GM18868 (cell line): ENCODE data around the gene GPR141.

ENCODE experiments used
- ATAC-seq: cut with Tn5 transposase; IDR thresholded peaks from one replicate; pipeline ENCODE4 v1.9.1; 2021; ENCODE audit warnings: mild to moderate bottlenecking, moderate library complexity; ENCODE audit not compliant: unreplicated experiment

Gene GPR141

DNA sequence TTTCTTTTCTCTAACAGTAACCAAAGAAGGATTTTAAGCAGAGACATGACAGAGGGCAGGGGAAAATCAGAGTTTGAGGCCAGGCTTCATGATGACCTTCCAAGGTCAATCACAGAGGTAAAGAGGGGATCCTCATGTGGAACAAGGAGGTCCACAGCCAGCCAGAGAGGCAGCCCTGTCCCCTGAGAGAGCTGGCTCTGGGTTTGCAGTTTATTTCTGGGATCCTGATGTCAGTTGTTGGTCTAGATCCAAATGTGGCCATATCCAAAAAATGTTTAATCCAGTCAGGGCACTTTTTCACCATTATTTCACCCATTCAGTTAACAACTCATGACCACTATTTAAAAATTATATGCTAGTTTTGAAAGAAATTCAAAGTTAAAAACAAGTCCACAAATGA lies 45.6 kb downstream of the GPR141 start:
- no peak for ATAC-seq

DNA sequence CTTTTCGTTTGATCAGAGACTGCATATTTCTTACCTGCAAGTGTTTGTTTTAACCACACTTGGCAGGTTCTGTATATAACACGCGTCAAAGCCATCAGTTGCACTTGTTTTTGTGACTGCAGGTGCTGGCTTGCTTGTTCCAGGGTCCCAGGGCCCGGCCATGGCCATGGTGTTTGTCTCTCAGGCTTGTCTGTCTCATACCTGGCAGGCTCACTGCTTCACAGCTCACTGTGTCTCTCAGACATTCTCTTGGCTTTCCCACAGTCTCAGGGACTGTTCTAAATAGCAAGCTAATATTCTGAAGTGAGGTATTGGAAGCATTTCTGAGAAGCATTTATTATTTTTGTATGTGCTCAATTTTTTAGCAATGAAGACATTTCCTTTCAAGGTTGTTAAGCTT lies 46.9 kb downstream of the GPR141 start:
- no peak for ATAC-seq

DNA sequence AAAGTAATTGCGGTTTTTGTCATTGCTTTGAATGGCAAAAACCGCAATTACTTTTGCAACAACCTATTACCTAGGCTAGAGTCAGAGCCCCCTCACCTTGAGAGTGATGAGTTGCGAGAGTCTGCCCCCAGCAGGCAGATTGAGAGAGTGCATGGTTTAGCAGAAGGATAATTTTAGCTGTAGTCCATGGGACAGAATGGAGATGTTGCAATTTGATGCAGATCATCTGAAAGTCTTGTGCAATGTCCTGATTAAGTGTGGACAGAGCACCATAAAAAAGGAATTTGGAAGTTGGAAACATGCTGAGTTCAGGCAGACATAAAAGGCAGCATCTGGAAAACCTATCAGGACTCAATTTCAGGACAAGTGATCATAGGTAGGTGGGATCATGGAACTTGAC lies 48.7 kb downstream of the GPR141 start:
- ATAC-seq: peak; percentile 74

DNA sequence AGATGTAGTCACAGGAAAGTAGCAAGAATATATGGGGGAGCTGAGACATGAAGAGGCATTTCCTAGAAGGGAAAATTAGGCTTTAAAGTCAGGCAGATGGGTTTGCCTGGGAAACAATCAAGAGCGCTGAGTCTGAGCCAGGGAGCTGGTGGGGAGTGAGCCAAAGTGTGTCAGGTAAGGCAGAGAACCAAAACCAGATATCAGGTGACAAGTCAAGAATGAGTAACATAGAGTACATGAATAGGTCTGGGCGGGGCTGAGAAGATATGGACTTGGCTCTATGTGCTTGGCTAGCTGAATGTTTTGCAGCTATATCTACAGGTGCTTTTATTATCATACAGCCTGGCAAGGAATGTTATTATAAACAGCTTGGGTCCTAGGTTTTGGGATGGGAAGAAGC lies 49.3 kb downstream of the GPR141 start:
- no peak for ATAC-seq

DNA sequence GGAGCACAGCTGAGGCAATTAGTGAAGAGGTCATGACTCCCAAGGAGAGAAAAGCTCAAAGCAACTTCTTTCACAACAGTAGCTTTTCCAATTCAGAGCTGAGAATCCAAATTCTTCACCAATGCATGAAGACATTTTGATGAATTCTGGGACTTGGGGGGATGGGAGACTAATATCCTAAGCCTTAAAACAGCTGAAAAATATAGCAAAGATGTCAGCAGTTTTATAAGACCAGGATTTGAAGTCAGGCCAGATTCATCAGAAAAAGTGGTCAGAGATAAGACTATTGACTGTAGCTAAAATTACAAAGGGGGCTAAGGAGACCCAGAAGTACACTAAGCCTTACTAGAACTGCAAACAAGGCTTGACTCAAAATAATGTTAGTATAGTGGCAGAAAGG lies 51.6 kb downstream of the GPR141 start:
- ATAC-seq: no peak

DNA sequence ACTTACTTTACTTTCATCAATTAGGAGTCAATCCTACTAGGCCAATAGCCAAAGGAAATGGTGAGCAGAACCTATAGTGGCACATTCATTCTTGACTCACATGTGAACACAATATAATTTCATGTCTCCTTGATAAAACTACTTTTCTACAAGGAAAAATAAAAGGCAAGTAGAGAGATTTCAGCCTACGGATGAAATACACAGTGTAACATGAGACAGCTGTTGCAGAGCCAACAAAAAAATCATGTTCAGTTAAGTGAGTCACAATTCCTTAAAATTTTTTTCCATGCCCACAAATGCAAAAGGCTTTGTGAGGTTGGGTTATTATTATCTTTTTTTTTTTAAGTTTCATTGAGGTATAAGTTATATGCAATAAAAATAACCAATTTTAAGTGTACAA lies 54.8 kb downstream of the GPR141 start:
- no peak for ATAC-seq

DNA sequence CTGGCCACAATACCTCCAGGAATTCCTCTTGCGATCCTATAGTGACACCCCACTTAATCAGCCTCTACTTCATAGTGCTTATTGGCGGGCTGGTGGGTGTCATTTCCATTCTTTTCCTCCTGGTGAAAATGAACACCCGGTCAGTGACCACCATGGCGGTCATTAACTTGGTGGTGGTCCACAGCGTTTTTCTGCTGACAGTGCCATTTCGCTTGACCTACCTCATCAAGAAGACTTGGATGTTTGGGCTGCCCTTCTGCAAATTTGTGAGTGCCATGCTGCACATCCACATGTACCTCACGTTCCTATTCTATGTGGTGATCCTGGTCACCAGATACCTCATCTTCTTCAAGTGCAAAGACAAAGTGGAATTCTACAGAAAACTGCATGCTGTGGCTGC lies 56.8 kb downstream of the GPR141 start:
- ATAC-seq: no peak

DNA sequence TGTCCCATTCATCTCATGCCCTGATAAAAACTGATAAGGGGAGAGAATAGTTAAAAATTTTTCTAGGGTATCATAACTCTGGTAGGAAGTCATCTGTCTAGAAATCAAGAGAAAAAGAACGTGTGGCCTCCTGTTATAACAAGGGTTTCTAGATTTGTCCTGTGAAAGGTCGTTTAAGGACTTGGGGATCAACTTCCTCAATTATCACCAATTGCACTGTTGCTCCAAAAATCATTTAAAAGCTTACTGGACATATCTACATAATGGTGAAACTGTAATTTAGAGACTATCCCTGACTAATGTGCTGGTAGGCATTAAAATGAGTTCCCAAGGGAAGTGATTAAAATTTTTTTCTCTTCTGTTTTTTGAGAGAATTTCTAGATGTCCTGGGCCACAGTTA lies 58.2 kb downstream of the GPR141 start:
- ATAC-seq: no peak

DNA sequence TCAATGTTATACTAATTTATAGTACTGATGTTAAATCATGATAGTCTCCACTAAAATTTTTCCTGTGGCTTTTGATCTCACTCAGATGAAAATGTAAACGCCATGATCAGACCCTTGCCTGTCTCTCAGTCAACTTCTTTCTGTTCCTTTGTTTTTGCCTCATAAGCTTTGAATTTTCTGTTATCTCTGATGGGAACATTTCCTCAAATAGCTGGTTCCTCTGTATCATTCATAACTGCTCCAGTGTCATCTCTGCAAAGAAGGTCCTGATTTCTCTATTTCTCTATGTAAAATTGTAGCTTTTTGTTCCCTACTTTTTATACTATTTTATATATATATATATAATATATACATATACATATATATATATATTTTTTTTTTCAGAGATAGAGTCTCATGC lies 67.5 kb downstream of the GPR141 start:
- ATAC-seq: no peak

DNA sequence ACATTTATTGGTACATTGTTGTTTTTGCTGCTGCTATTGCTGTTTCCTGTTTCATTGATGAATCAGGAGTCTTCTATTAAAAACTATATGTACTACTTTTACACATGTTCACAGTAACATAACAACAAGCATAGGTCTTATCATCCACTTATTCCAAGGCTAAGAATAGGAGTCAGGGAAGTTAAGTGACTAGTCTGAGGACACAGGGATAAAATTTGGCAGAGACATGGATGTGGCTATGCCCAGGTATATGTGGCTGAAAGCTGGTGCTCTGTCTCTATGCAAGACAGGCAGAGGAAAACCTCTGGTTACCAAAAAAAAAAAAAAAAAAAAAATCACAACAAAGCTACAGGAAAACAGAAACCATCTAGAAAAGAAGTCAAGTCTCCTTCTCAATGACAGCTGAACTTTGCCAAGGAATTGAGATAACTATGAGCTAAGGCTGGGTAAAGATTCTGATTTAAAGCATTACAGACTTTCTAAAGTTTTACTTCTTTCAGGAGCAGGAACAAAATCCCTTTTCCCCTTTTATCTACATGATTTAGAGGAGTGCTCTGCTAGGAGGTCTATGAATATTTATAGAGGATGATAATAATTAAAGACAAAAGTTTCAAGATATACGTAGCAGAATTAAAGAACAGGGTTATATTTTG lies 70.0 kb downstream of the GPR141 start:
- ATAC-seq: no peak

DNA sequence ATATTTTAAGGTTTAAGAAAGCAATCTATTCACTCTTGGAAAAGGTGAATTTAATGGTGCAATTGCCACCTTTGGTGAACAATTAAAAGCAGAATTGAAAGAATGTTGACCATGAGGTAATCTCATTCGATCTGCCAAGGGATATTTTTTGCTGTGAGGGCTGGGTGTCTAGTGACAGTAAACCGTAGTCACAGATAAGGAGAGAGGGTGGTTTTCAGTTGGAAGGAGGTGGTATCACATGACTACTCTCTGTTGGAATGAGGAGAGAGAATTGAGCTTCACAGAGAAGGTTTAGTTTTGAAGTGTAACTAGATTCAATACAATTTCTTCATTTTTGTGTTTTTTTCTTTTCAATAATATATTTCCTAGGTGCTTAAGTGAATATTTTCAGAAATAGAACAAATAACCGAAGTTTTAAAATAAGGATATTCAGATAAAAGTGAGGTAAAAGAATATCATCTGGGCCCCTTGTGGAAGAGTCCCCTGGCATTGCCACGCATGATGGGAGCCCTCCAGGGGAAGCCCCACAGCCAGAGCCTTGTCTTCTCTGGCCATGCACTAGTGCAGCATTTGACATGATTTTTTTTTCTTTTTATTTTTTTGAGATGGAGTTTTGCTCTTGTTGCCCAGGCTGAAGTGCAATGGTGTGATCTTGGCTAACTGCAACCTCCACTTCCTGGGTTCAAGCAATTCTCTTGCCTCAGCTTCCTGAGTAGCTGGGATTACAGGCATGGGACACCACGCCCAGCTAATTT lies 73.4 kb downstream of the GPR141 start:
- ATAC-seq: no peak

DNA sequence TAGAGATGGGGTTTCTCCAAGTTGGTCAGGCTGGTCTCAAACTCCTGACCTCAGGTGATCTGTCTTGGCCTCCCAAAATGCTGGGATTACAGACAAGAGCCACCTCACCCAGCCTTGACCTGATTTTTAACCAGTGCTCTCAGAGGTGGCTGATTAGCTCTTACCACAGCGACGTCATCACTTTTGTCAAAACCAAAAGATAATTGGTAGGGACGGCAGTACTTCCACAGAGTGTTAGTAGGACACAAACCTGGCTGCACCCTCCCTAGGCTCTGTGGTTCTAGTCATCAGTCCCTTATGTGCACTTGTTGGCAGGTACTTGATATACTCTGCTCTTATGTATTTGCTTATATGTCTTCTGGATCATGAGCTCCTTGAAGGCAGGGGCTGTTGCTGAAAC lies 74.0 kb downstream of the GPR141 start:
- no peak for ATAC-seq

DNA sequence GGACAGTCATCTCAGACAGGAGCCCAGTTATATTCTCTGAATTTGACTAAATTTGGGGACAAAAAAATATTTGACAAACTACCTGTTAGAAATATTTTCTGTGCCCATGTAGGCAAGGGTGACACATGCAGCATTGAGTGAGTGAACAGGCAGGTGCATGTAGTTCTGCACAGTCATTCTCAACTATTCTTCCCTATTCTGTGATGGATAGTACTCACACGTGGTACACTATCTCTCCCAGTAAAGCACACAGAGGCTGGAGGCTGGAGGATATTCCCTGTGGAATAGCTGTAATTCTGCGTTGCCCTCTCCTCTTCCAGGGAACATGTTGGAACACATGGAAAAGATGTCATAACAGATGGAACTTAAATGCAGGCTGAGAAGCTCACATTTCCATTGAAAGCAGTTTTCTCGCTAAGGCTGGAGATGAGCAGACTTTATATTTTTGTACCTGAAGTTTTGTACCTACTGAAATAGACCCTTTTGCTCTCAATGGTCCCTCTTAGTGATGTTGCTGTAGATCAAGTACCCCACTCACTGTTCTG lies 75.0 kb downstream of the GPR141 start:
- ATAC-seq: no peak

DNA sequence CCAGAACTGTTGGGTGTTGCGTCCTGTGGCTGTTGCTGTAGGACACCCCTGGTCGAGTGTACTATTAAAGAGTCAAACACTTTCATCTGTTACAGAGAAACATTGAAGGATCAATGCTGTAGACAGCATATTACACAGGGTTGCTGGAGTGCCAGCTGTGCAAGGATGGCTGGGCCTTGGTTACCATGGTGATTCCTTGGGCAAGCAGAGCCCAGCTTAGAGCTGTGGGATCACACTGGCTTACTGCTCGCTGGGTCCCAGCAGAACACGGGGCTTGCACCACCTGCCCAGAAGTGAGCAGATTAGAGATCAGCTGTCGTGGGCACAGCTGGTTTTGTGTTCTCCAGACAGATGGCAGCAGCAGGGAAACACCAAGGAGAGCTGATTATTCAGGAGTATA lies 76.0 kb downstream of the GPR141 start:
- ATAC-seq: no peak

DNA sequence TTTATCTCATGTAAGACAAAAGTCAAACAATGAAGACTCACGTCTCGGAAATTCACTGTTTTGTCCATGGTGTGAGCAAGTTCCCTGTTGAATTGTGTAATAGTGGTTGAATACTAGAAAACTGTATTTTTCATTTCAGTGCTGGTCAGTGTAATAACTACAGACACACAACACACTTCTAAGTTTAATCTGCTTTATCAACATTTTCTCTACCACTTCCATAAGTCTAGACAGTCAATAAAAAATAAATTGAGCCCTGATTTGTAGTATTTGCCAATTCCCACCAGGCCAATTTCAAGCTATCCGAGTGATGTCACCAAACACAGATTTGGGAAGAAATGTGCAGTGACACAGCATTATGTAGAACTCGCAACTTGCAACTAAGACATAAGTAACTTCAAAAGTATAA lies 81.9 kb downstream of the GPR141 start:
- no peak for ATAC-seq

DNA sequence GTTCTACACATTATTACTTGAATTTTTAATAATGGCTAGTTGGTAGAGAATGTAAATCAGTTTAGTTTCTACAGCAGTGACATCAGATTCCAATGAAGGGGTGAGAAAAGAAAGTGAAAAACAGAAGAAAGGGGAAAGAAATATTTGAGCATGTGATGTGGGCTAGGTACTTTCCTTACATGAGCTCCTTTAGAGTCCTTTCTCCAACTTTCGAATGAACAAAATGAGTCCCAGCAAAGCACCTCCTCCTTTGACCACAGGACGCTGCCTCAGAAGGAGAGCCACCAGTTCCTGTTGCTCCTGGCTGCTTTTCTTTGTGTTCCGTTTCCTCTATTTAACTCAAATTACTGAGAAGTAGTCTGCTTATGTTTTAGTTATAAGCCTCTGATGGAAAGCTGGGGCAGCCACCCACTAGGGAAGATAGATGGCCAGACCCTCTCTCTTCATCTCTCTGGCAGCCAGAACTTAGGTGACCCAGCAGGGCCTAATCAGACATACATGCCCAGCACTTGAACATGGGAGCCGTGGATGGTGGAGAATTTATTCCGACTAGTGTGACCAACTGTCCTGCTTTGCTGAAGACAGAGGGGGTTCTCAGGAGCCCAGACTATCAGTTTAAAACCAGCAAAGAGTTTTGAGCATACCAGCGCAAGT lies 82.4 kb downstream of the GPR141 start:
- ATAC-seq: peak; percentile 96

DNA sequence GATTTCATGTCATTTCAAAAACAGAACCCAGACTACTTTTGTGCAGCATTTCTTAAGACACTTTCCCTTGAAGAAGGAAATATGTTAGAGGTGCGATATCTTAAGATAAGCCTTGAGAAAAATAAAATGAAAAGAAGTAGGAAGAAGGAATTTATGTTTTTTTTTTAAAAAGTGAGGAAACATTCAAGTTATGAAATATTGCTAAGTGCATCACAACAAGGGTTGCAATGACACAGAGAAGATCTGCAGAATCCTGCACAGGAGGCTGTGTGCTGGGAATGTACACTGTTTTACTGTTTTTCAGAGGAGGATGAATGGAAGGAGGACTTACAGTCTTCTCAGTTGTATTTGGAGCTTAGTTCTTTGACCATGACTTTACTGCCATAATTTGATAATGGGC lies 85.0 kb downstream of the GPR141 start:
- no peak for ATAC-seq

DNA sequence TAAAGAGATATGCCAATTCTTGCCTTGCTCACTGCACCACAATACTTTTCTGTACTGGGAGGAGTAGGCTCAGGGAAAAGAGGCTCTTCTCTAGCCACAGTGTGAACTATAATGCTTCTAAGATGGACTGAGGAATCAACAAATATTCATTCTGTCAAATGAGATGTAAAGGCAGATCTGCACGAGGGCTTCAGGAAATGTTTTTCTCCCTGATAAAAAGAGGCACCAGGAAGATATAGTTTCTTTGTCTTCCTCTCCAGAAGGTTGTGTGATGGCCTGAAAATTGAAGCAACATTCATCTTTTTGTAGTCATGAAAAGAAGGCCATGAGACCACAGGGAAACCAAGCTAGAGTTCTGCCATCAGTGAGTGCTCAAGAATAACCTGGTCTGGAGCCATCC lies 85.7 kb downstream of the GPR141 start:
- ATAC-seq: no peak

DNA sequence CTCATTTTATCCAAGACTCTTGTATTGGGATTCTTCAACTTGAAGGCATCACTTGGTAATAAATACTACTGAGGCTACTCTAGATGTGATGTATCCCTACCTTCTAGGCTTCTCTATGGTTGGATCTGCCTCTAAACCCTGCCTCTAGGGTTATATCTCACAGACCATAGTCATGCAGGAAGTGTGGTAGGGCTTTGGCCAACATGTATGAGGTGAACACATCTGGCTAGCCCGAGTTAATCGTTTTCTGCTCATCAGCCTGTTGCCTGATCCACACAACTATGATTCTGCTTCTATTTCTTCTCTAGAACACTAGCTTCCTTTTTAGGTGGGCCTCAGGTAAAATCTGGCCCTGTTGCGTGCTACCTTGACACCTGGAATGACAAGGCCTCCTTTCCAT lies 86.2 kb downstream of the GPR141 start:
- no peak for ATAC-seq

DNA sequence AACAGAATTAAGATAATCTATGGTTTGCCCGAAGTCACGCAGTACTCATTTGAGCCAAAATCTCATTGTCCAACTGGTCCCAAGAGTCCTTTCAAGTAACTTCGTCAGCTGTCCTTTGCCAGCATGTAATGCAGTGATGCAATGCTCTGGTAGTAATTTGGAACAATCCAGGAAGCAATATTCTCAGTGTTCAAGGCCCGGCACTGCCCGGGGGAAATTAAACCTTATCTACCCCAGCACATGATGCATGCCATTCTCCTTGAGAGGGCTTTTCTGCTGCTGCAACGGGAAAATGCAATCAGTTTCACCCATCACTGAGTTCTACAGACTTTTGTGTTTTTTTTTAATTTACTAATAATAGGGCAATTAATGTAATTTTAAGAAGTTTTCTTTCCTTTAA lies 87.3 kb downstream of the GPR141 start:
- ATAC-seq: no peak

DNA sequence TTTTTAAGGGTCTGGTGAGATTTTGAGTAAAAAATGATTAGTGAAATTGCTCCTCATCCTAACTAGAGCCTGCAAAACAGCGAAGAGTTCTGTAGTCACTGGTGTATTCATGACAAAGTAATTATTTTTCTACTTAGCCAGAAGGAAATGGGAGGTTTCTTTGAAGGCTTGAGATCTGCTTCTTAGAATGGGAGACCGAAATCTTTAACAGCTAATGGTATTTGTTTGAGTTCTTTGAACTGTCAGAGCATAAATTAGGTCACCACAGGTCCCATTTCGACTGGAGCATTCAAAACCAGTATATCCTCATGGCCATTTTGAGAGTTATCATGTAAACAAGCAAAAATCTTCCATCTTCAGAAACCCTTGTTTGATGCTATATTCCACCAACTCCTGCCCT lies 87.8 kb downstream of the GPR141 start:
- no peak for ATAC-seq

DNA sequence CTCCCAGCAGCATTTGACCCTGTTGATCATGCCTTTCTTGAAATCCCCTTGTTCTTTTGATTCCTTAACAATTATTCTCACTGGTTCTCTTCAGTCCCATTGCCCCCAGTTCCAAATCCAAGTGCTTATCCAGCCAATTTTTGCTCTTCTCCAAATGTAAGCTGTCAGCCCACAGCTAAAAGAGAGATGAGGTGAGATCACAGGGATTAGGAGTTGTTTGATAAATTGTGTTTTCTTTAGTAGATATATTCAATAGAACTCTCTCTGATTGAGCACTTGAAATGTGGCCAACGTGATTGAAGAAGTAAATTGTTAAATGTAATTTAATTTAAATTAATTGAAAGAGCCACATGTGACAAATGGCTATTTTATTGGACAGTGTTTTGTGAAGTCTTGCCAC lies 88.2 kb downstream of the GPR141 start:
- no peak for ATAC-seq
